ENCODE data around the gene FNBP1L. TPM values are rescaled to one million over a fixed set of nuclear protein-coding genes. Genes with fewer than 3 reads are reported as not detected.

FNBP1L gene
- total RNA-seq, 1 experiment from 2014 or later = 119 TPM

GRCh38 chr1:93441589-93441988 is 6.3 kb upstream of the FNBP1L start:
- no peak overlapping the region for H3K14ac ChIP-seq (ENCODE audit: insufficient read depth, low read length)

More at GRCh38 chr1:93441589-93441988, 6.3 kb upstream of the FNBP1L start:
- H2BK15ac ChIP-seq (ENCODE audit: low read depth, low read length) = no peak overlapping the region
- no peak overlapping the region for H3K23ac ChIP-seq (ENCODE audit: insufficient read length, low read depth, low read length)
- H4K8ac ChIP-seq (replicated peaks; ENCODE audit: insufficient read length, low read depth, low read length) = no peak overlapping the region
- no peak overlapping the region for H3K18ac ChIP-seq (ENCODE audit: insufficient read length, low read depth, low read length)
- DNase-seq = no peak
- no peaks in the 10 kb centered on the region for H3K27me3 Mint-ChIP-seq (ENCODE audit: low read depth)
- no peaks in the 10 kb centered on the region for H3K36me3 Mint-ChIP-seq (ENCODE audit: insufficient read depth in 1 of 3, low read depth in 3 of 3)
- no peak overlapping the region for H3K9ac ChIP-seq (ENCODE audit: extremely low read depth, insufficient read length, low read length)
- no peaks in the 10 kb centered on the region for H3K9me3 ChIP-seq (ENCODE audit: control insufficient read depth, low read depth, low read length)
- no peak overlapping the region for H4K91ac ChIP-seq (ENCODE audit: insufficient read length, low read depth, low read length)
- no peaks in the 10 kb centered on the region for H3K27me3 ChIP-seq (ENCODE audit: insufficient read depth, low read length)
- no peak overlapping the region for H3K4ac ChIP-seq (ENCODE audit: low read depth, low read length)
- no peak overlapping the region for H2BK120ac ChIP-seq (ENCODE audit: low read depth, low read length, poor library complexity, severe bottlenecking)
- H4K20me1 ChIP-seq (ENCODE audit: control insufficient read depth, insufficient read depth, insufficient read length) = no peaks in the 10 kb centered on the region
- H3K79me2 ChIP-seq (ENCODE audit: insufficient read depth, low read length) = no peaks in the 10 kb centered on the region
- no peak overlapping the region for H2BK12ac ChIP-seq (ENCODE audit: insufficient read length, low read depth, low read length)
- H3K9me3 Mint-ChIP-seq = no peaks in the 10 kb centered on the region
- no peak overlapping the region for H3K27ac Mint-ChIP-seq
- H3K56ac ChIP-seq (ENCODE audit: insufficient read length, low read depth, low read length) = no peak overlapping the region
- peaks cover 6 to 14% of the 10 kb centered on the region in 2 experiments for H3K4me1 Mint-ChIP-seq
- no peak overlapping the region for H3K27ac ChIP-seq (ENCODE audit: insufficient read length, low read depth, low read length)
- no peak overlapping the region for H2AFZ ChIP-seq (ENCODE audit: low read length)
- no peak overlapping the region for H3K4me2 ChIP-seq (ENCODE audit: insufficient read depth, insufficient read length, low read length)
- no peak overlapping the region for H2AK5ac ChIP-seq (ENCODE audit: insufficient read length, low read length)
- no peaks in the 10 kb centered on the region for H3K79me1 ChIP-seq (ENCODE audit: insufficient read depth, low read depth, low read length, poor library complexity, severe bottlenecking)
- no peak overlapping the region for H4K5ac ChIP-seq (ENCODE audit: insufficient read length, low read depth, low read length)
- no peak overlapping the region for H3K4me3 Mint-ChIP-seq
- no peaks in the 10 kb centered on the region for H3K23me2 ChIP-seq (ENCODE audit: insufficient read length, low read depth, low read length, poor library complexity, severe bottlenecking)
- no peaks in the 10 kb centered on the region for H3K4me1 ChIP-seq (ENCODE audit: insufficient read depth, low read length)
- TF ChIP-seq, protein P1, sequence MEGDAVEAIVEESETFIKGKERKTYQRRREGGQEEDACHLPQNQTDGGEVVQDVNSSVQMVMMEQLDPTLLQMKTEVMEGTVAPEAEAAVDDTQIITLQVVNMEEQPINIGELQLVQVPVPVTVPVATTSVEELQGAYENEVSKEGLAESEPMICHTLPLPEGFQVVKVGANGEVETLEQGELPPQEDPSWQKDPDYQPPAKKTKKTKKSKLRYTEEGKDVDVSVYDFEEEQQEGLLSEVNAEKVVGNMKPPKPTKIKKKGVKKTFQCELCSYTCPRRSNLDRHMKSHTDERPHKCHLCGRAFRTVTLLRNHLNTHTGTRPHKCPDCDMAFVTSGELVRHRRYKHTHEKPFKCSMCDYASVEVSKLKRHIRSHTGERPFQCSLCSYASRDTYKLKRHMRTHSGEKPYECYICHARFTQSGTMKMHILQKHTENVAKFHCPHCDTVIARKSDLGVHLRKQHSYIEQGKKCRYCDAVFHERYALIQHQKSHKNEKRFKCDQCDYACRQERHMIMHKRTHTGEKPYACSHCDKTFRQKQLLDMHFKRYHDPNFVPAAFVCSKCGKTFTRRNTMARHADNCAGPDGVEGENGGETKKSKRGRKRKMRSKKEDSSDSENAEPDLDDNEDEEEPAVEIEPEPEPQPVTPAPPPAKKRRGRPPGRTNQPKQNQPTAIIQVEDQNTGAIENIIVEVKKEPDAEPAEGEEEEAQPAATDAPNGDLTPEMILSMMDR (conservative IDR thresholded peaks at IDR 0.05) = no peak
- H3T11ph ChIP-seq (ENCODE audit: low read length) = no peak overlapping the region
- H2BK5ac ChIP-seq (ENCODE audit: insufficient read length, low read length) = no peak overlapping the region
- no peak overlapping the region for H2BK20ac ChIP-seq (ENCODE audit: low read depth, low read length, poor library complexity, severe bottlenecking)
